GM21825 (cell line): ENCODE measurements around the gene MATK.
"Not testable (repeated sequence)": the region's sequence is repeated elsewhere in the genome, so short reads cannot be mapped to it uniquely, and the experiment has no call there.

Experiments used
- ATAC-seq: cut with Tn5 transposase; IDR thresholded peaks from one replicate; pipeline ENCODE4 v1.9.1; 2021; ENCODE audit warnings: mild to moderate bottlenecking, moderate library complexity; ENCODE audit not compliant: unreplicated experiment

The MATK gene

GRCh38 chr19:3771906-3772455 is 14.2 kb downstream of the MATK start, which contains the start of gene RAX2:
TSS of gene RAX2 (minus strand) at chr19:3772228. CDS start at chr19:3771742, 486 bp downstream.
- no peak for ATAC-seq

GRCh38 chr19:3771000-3771905 is 14.9 kb downstream of the MATK start:
- no peak for ATAC-seq

- no peak for ATAC-seq
Measured at GRCh38 chr19:3770136-3770999, 15.8 kb downstream of the MATK start.

- no peak for ATAC-seq
Measured at GRCh38 chr19:3769494-3769893, 16.7 kb downstream of the MATK start.

- ATAC-seq: no peak
Measured at GRCh38 chr19:3768748-3769099, 17.5 kb downstream of the MATK start.

- ATAC-seq: no peak
Measured at GRCh38 chr19:3768015-3768747, 18.0 kb downstream of the MATK start.

GRCh38 chr19:3767050-3767449 is 19.1 kb downstream of the MATK start:
- no peak for ATAC-seq

GRCh38 chr19:3766520-3766919 is 19.7 kb downstream of the MATK start:
- ATAC-seq: no peak

GRCh38 chr19:3765757-3766156 is 20.4 kb downstream of the MATK start:
- not testable (repeated sequence) for ATAC-seq

GRCh38 chr19:3765121-3765520 is 21.1 kb downstream of the MATK start:
- ATAC-seq: no peak

- ATAC-seq: peak; percentile 63
Measured at GRCh38 chr19:3762501-3763459, 23.4 kb downstream of the MATK start, which contains the start of gene MRPL54. TSS of gene MRPL54 (plus strand) at chr19:3762682. CDS start at chr19:3762701, 19 bp downstream.

- no peak for ATAC-seq
Measured at GRCh38 chr19:3762130-3762473, 24.1 kb downstream of the MATK start.

- ATAC-seq: peak; percentile 55
Measured at GRCh38 chr19:3761382-3762129, 24.6 kb downstream of the MATK start, which contains the start of gene APBA3. TSS of gene APBA3 (minus strand) at chr19:3761692. CDS start at chr19:3760264, 1,428 bp downstream.

- no peak for ATAC-seq
Measured at GRCh38 chr19:3760871-3761361, 25.3 kb downstream of the MATK start.

GRCh38 chr19:3759482-3760254 is 26.5 kb downstream of the MATK start:
- ATAC-seq: no peak

GRCh38 chr19:3758297-3758696 is 27.9 kb downstream of the MATK start:
- ATAC-seq: not testable (repeated sequence)

- not testable (repeated sequence) for ATAC-seq
Measured at GRCh38 chr19:3757705-3758104, 28.5 kb downstream of the MATK start.
